PC-3 (cell line): ENCODE data around the gene NIPBL. TPM values are rescaled to one million over a fixed set of nuclear protein-coding genes. Genes with fewer than 3 reads are reported as not detected.
"Not testable (repeated sequence)": the region's sequence is repeated elsewhere in the genome, so short reads cannot be mapped to it uniquely, and the experiment has no call there.

ENCODE experiments used
- ATAC-seq: fragments of 200-7000 bp; cut with Tn5 transposase; 2 replicates; pipeline ENCODE4 v1.9.1; 2020; ENCODE audit warnings: mild to moderate bottlenecking, moderate library complexity
- BruUV-seq: library from RNA; stranded (reverse); fragments of 400-500 nt; replicated peaks from 2 replicates; lab custom pipeline; 2021; lab: Mats Ljungman, UMichigan
- CTCF ChIA-PET: fragments of 300-600 bp; sonication (Branson Sonifier 250); formaldehyde crosslinking; loops from one replicate; lab custom pipeline; 2022; ENCODE audit warnings: antibody characterized with exemption; lab: Charles Lee
- POLR2A ChIA-PET: fragments of 300-600 bp; sonication (Branson Sonifier 250); formaldehyde crosslinking; loops from one replicate; lab custom pipeline; 2022; ENCODE audit warnings: antibody characterized with exemption; ENCODE audit not compliant: unreplicated experiment; lab: Charles Lee
- DNase-seq: peaks from one replicate; pipeline ENCODE4 v3.0.0-alpha.2; 2015
- H2AFZ ChIP-seq: fragments of 300-600 bp; sonication (generic); 2 replicates; pipeline ENCODE4 v1.6.0; 2016; ENCODE audit warnings: antibody characterized with exemption, low read length
- H3F3A ChIP-seq: fragments of 300-600 bp; sonication (generic); one replicate; pipeline ENCODE4 v1.6.0; 2017; ENCODE audit warnings: antibody characterized with exemption, low read length, control low read depth, mild to moderate bottlenecking; ENCODE audit not compliant: unreplicated experiment
- H3K27ac ChIP-seq: fragments of 300-600 bp; sonication (generic); 2 replicates; pipeline ENCODE4 v1.5.1; 2016; ENCODE audit warnings: mild to moderate bottlenecking, low read length
- H3K27me3 ChIP-seq: fragments of 300-600 bp; sonication (generic); 2 replicates; pipeline ENCODE4 v1.6.1; 2016; ENCODE audit warnings: low read length, mixed read lengths
- H3K36me3 ChIP-seq: fragments of 300-600 bp; sonication (generic); 2 replicates; pipeline ENCODE4 v1.6.1; 2016; ENCODE audit warnings: low read depth, mixed run types, low read length, mixed read lengths
- H3K4me1 ChIP-seq: fragments of 300-600 bp; sonication (generic); 2 replicates; pipeline ENCODE4 v1.5.1; 2016; ENCODE audit warnings: low read length; ENCODE audit not compliant: insufficient read depth
- H3K4me2 ChIP-seq: fragments of 300-600 bp; sonication (generic); 2 replicates; pipeline ENCODE4 v1.6.0; 2016; ENCODE audit warnings: low read length
- H3K4me3 ChIP-seq: fragments of 300-600 bp; sonication (generic); 2 replicates; pipeline ENCODE4 v1.5.1; 2016; ENCODE audit warnings: mild to moderate bottlenecking, low read length, mixed read lengths
- H3K79me2 ChIP-seq: fragments of 300-600 bp; sonication (generic); 2 replicates; pipeline ENCODE4 v1.6.1; 2017; ENCODE audit warnings: low read length, mixed read lengths
- H3K9ac ChIP-seq: fragments of 300-600 bp; sonication (generic); 2 replicates; pipeline ENCODE4 v1.6.0; 2016; ENCODE audit warnings: mild to moderate bottlenecking, low read length
- H3K9me2 ChIP-seq: fragments of 300-600 bp; sonication (generic); replicated peaks from 2 replicates; pipeline ENCODE4 v1.6.1; 2016; ENCODE audit warnings: mixed run types, low read length, mixed read lengths
- H3K9me3 ChIP-seq: fragments of 300-600 bp; sonication (generic); 2 replicates; pipeline ENCODE4 v1.6.1; 2016; ENCODE audit warnings: low read length, mixed read lengths
- H4K20me1 ChIP-seq: fragments of 300-600 bp; sonication (generic); 2 replicates; pipeline ENCODE4 v1.6.1; 2016; ENCODE audit warnings: low read length, mixed read lengths
- EZH2 ChIP-seq: fragments of 300-600 bp; sonication (generic); IDR thresholded peaks from one replicate; pipeline ENCODE4 v1.6.1; 2017; ENCODE audit warnings: antibody characterized with exemption, mild to moderate bottlenecking, low read length; ENCODE audit not compliant: unreplicated experiment
- EZH2phosphoT487 ChIP-seq: fragments of 300-600 bp; sonication (generic); IDR thresholded peaks from 2 replicates; pipeline ENCODE4 v1.6.1; 2018; ENCODE audit warnings: mild to moderate bottlenecking, antibody characterized with exemption, low read length, borderline replicate concordance
- intact Hi-C: fragments of 100-400 bp; cut with micrococcal nuclease; formaldehyde crosslinking; loops from 2 replicates; pipeline ENCODE4 v1.9.0; 2023
- total RNA-seq: library from RNA; depleted of rRNA; stranded (reverse); fragments of >200 nt; gene quantifications from 2 replicates; pipeline ENCODE4 v1.2.3, GENCODE V29; 2014
- TF ChIP-seq, protein P1 (sequence below): fragments of 300-600 bp; sonication (generic); conservative IDR thresholded peaks from 2 replicates; pipeline ENCODE4 v1.5.1; 2017; ENCODE audit warnings: antibody characterized with exemption, low read depth, mild to moderate bottlenecking, low read length

Gene NIPBL
- total RNA-seq, 1 experiment from 2014 or later: 16.8 TPM

DNA sequence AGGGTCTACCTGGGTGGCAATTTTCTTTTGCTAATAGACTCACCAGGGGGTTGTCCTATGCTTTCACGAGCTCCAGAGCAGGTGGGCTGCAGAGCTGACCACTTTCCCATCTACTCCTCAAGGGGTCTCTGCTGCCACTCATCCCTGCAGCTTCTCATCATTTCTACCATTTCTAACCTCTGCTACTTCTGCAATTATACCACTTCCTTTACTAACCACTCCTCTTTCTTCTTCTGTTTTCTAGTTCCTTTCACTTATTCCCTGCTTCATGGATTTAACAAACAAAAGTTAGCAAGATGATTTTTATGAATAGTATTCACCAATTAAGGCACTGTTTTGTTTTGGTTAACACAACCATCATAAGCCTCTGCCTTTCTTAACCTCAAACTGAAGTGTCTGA lies 34.5 kb upstream of the NIPBL start:
- intact Hi-C loops: no loop called here
- no peaks in the 10 kb centered on the region for H3K4me1 ChIP-seq
- H3K27ac ChIP-seq: no peak overlapping the region
- no peaks in the 10 kb centered on the region for H3F3A ChIP-seq
- ATAC-seq (no peak), DNase-seq (no peak)
- H4K20me1 ChIP-seq: no peaks in the 10 kb centered on the region
- H3K9me3 ChIP-seq: no peaks in the 10 kb centered on the region
- no peak overlapping the region for H3K4me3 ChIP-seq
- ChIA-PET CTCF (no interaction called here), POLR2A (no interaction called here)
- no peaks in the 10 kb centered on the region for H3K9me2 ChIP-seq
- H3K79me2 ChIP-seq: no peaks in the 10 kb centered on the region
- peaks cover 75% of the 10 kb centered on the region for H3K27me3 ChIP-seq
- no peak for TF ChIP-seq EZH2
- TF ChIP-seq, protein P1, sequence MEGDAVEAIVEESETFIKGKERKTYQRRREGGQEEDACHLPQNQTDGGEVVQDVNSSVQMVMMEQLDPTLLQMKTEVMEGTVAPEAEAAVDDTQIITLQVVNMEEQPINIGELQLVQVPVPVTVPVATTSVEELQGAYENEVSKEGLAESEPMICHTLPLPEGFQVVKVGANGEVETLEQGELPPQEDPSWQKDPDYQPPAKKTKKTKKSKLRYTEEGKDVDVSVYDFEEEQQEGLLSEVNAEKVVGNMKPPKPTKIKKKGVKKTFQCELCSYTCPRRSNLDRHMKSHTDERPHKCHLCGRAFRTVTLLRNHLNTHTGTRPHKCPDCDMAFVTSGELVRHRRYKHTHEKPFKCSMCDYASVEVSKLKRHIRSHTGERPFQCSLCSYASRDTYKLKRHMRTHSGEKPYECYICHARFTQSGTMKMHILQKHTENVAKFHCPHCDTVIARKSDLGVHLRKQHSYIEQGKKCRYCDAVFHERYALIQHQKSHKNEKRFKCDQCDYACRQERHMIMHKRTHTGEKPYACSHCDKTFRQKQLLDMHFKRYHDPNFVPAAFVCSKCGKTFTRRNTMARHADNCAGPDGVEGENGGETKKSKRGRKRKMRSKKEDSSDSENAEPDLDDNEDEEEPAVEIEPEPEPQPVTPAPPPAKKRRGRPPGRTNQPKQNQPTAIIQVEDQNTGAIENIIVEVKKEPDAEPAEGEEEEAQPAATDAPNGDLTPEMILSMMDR: no peak
- no peak for TF ChIP-seq EZH2phosphoT487
- no peak overlapping the region for H3K4me2 ChIP-seq
- no peaks in the 10 kb centered on the region for H3K36me3 ChIP-seq
- BruUV-seq: no TSS peak
- H2AFZ ChIP-seq: no peak overlapping the region
- no peak overlapping the region for H3K9ac ChIP-seq

DNA sequence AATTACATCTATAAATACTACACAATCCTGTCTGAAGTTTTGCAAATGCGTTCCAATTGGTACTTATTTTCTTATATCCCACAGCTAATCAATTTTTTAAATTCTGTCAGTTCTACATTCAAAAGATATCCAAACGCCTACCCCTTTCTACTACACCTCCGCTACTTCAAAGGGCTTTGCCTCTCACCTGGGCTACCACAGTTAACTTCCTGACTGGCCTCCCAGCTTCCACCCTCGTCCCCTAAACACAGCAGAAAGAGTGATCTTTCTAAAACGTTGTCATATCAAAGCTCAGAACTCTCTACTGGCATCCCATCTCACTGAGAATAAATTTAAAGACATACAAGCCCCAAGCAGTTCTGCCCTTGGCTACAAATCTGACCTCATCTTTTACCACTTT lies 32.3 kb upstream of the NIPBL start:
- DNase-seq (no peak), ATAC-seq (no peak)
- Histone ChIP-seq H3K36me3 (no peaks in the 10 kb centered on the region), H3K4me3 (no peak overlapping the region), H3K27ac (no peak overlapping the region), H3K9me3 (no peaks in the 10 kb centered on the region), H3F3A (no peaks in the 10 kb centered on the region), H3K9me2 (no peaks in the 10 kb centered on the region), H3K79me2 (no peaks in the 10 kb centered on the region), H4K20me1 (no peaks in the 10 kb centered on the region), H2AFZ (no peak overlapping the region), H3K4me2 (no peak overlapping the region), H3K9ac (no peak overlapping the region), H3K4me1 (no peaks in the 10 kb centered on the region), H3K27me3 (peaks cover 66% of the 10 kb centered on the region)
- TF ChIP-seq EZH2phosphoT487 (no peak), EZH2 (no peak)
- TF ChIP-seq, protein P1: no peak
- intact Hi-C loops: no loop called here
- ChIA-PET POLR2A (no interaction called here), CTCF (no interaction called here)
- BruUV-seq: no TSS peak

DNA sequence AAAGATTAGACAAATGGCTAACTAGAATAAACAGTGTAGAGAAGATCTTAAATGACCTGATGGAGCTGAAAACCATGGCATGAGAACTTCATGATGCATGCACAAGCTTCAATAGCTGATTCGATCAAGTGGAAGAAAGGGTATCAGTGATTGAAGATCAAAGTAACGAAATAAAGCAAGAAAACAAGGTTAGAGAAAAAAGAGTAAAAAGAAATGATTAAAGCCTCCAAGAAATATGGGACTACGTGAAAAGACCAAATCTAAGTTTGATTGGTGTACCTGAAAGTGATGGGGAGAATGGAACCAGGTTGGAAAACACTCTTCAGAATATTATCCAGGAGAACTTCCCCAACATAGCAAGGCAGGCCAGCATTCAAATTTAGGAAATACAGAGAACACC lies 28.0 kb upstream of the NIPBL start:
- H3K4me2 ChIP-seq, POLR2A ChIA-PET, H3F3A ChIP-seq, DNase-seq, H3K4me3 ChIP-seq, H2AFZ ChIP-seq, H3K9ac ChIP-seq, H3K9me3 ChIP-seq, intact Hi-C loops, H3K9me2 ChIP-seq, ATAC-seq, H3K36me3 ChIP-seq, H3K27ac ChIP-seq, CTCF ChIA-PET, H3K79me2 ChIP-seq, H4K20me1 ChIP-seq, BruUV-seq, H3K4me1 ChIP-seq: not testable (repeated sequence)
- peaks cover 48% of the 10 kb centered on the region for H3K27me3 ChIP-seq

DNA sequence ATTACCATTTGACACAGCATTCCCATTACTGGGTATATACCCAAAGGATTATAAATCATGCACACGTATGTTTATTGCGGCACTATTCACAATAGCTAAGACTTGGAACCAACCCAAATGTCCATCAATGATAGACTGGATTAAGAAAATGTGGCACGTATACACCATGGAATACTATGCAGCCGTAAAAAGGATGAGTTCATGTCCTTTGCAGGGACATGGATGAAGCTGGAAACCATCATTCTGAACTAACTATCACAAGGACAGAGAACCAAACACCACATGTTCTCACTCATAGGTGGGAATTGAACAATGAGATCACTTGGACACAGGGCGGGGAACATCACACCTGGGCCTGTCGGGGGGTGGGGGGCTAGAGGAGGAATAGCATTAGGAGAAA lies 23.7 kb upstream of the NIPBL start:
- peaks cover 16% of the 10 kb centered on the region for H3K27me3 ChIP-seq
- H3K4me1 ChIP-seq, H4K20me1 ChIP-seq, H3K4me3 ChIP-seq, H3K9me3 ChIP-seq, H2AFZ ChIP-seq, H3K36me3 ChIP-seq, DNase-seq, H3K4me2 ChIP-seq, POLR2A ChIA-PET, H3K27ac ChIP-seq, H3K9me2 ChIP-seq, H3F3A ChIP-seq, BruUV-seq, H3K9ac ChIP-seq, CTCF ChIA-PET, ATAC-seq, H3K79me2 ChIP-seq, intact Hi-C loops: not testable (repeated sequence)
